A549 (cell line): Measurements from ENCODE around the gene DCUN1D4. TPM values are rescaled to one million over a fixed set of nuclear protein-coding genes. Genes with fewer than 3 reads are reported as not detected.

Source experiments
- ATAC-seq, 2 experiments: fragments of 200-7000 bp in 1 of 2; fragments of >200 bp in 1 of 2; cut with Nextera tagmentation in 1 of 2; cut with Tn5 transposase in 1 of 2; 3 replicates each; pipeline versions ENCODE4 v1.8.0 to v1.9.1; 2018 to 2020; ENCODE audit warnings: mild to moderate bottlenecking in 1 of 2, moderate library complexity in 1 of 2
- CTCF ChIA-PET: fragments of 300-600 bp; sonication (Branson Sonifier 250); formaldehyde crosslinking; extraction: SDS; loops from one replicate; lab custom pipeline; 2021; ENCODE audit warnings: antibody characterized with exemption, inconsistent platforms; lab: Yijun Ruan, JAX
- POLR2A ChIA-PET: fragments of 350-600 bp; formaldehyde crosslinking; extraction: SDS; loops from one replicate; lab custom pipeline; 2021; ENCODE audit warnings: antibody characterized with exemption, inconsistent platforms; lab: Yijun Ruan, JAX
- DNase-seq, 2 experiments: peaks; one replicate each; pipeline versions ENCODE4 v3.0.0 to v3.0.0-alpha.2; 2011 to 2016; ENCODE audit warnings: low read depth in 1 of 2, low spot score in 1 of 2
- FAIRE-seq: peaks from 2 replicates; lab custom pipeline; 2011; peaks lifted over from hg19 to GRCh38; lab: Jason Lieb, UNC
- H3K27ac ChIP-seq, 2 experiments: fragments of >200 bp; sonication (Bioruptor Twin); formaldehyde crosslinking; 3 replicates each; pipeline ENCODE4 v1.5.1; 2016 to 2017
- H3K4me1 ChIP-seq: fragments of >200 bp; sonication (Bioruptor Twin); formaldehyde crosslinking; 3 replicates; pipeline ENCODE4 v1.6.1; 2016
- H3K4me2 ChIP-seq: fragments of >200 bp; sonication (Bioruptor Twin); formaldehyde crosslinking; 3 replicates; pipeline ENCODE4 v1.6.1; 2016
- H3K4me3 ChIP-seq: fragments of >200 bp; sonication (Bioruptor Twin); formaldehyde crosslinking; 3 replicates; pipeline ENCODE4 v1.5.1; 2016
- H3K9me3 ChIP-seq: fragments of >200 bp; sonication (Bioruptor Twin); formaldehyde crosslinking; 3 replicates; pipeline ENCODE4 v1.6.1; 2016
- EHF ChIP-seq: fragments of 250-450 bp; sonication (Bioruptor Pico); IDR thresholded peaks from 2 replicates; pipeline ENCODE4 v1.5.0; 2020; ENCODE audit warnings: mild to moderate bottlenecking
- EHMT2 ChIP-seq: fragments of 200-600 bp; sonication (generic); IDR thresholded peaks from 2 replicates; pipeline ENCODE4 v1.6.1; 2016; ENCODE audit warnings: antibody characterized with exemption, low read depth, mild to moderate bottlenecking, moderate library complexity
- FOSL2 ChIP-seq, 2 experiments: fragments of 450-650 bp in 1 of 2; fragments of >200 bp in 1 of 2; sonication (Bioruptor Twin) in 1 of 2; formaldehyde crosslinking; IDR thresholded peaks; 2 replicates each; pipeline versions ENCODE4 v1.5.0 to v1.6.1; 2016 to 2020; ENCODE audit warnings: mild to moderate bottlenecking in 1 of 2, moderate library complexity in 1 of 2
- FOXS1 ChIP-seq: fragments of 250-450 bp; sonication (Bioruptor Pico); IDR thresholded peaks from 2 replicates; pipeline ENCODE4 v1.5.0; 2020; ENCODE audit warnings: mild to moderate bottlenecking, moderate library complexity
- GATA3 ChIP-seq: IDR thresholded peaks from 2 replicates; pipeline ENCODE4 v1.6.1; 2012; ENCODE audit warnings: borderline replicate concordance
- HDAC2 ChIP-seq: fragments of 200-600 bp; sonication (generic); IDR thresholded peaks from 2 replicates; pipeline ENCODE4 v1.6.1; 2016
- HEYL ChIP-seq: fragments of 250-450 bp; sonication (Bioruptor Pico); IDR thresholded peaks from 2 replicates; pipeline ENCODE4 v1.8.0; 2021; ENCODE audit warnings: mild to moderate bottlenecking, moderate library complexity
- HOXA7 ChIP-seq: fragments of 250-450 bp; sonication (Bioruptor Pico); IDR thresholded peaks from 2 replicates; pipeline ENCODE4 v1.5.0; 2020; ENCODE audit warnings: mild to moderate bottlenecking, moderate library complexity
- KDM5A ChIP-seq: fragments of 200-600 bp; sonication (generic); IDR thresholded peaks from 2 replicates; pipeline ENCODE4 v1.6.1; 2016; ENCODE audit warnings: antibody characterized with exemption, mild to moderate bottlenecking
- NPAS2 ChIP-seq: fragments of 250-450 bp; sonication (Bioruptor Pico); IDR thresholded peaks from 2 replicates; pipeline ENCODE4 v1.8.0; 2022; ENCODE audit warnings: mild to moderate bottlenecking, moderate library complexity, borderline replicate concordance
- PHF8 ChIP-seq: fragments of 200-600 bp; sonication (generic); IDR thresholded peaks from 2 replicates; pipeline ENCODE4 v1.6.1; 2016; ENCODE audit warnings: low read depth, mild to moderate bottlenecking, antibody characterized with exemption, moderate library complexity, borderline replicate concordance
- RAD21 ChIP-seq, 2 experiments: fragments of >200 bp in 1 of 2; sonication (Bioruptor Twin) in 1 of 2; formaldehyde crosslinking in 1 of 2; IDR thresholded peaks in 1 of 2; conservative IDR thresholded peaks in 1 of 2; 2 replicates in 1 of 2; 3 replicates in 1 of 2; pipeline ENCODE4 v1.6.1; 2012 to 2018; ENCODE audit warnings: inconsistent platforms in 1 of 2
- RCOR1 ChIP-seq: fragments of 150-350 bp; IDR thresholded peaks from 2 replicates; pipeline ENCODE4 v1.6.1; 2014; ENCODE audit warnings: antibody characterized with exemption, low read length, low read depth
- RFX5 ChIP-seq: fragments of 450-650 bp; IDR thresholded peaks from 2 replicates; pipeline ENCODE4 v1.7.1; 2014; ENCODE audit warnings: antibody characterized with exemption, mild to moderate bottlenecking, moderate library complexity
- RNF2 ChIP-seq: fragments of 200-600 bp; sonication (generic); IDR thresholded peaks from 2 replicates; pipeline ENCODE4 v1.6.1; 2016; ENCODE audit warnings: low read depth, mild to moderate bottlenecking, antibody characterized with exemption, moderate library complexity, borderline replicate concordance
- SREBF2 ChIP-seq: fragments of 450-650 bp; IDR thresholded peaks from 2 replicates; pipeline ENCODE4 v1.6.1; 2014; ENCODE audit warnings: mild to moderate bottlenecking, moderate library complexity
- ZNF302 ChIP-seq: fragments of 250-450 bp; sonication (Bioruptor Pico); IDR thresholded peaks from 2 replicates; pipeline ENCODE4 v1.9.0; 2021; ENCODE audit warnings: inconsistent platforms, mild to moderate bottlenecking, moderate library complexity
- ZSCAN20 ChIP-seq: fragments of 250-450 bp; sonication (Bioruptor Pico); IDR thresholded peaks from 2 replicates; pipeline ENCODE4 v1.8.0; 2022; ENCODE audit warnings: mild to moderate bottlenecking, moderate library complexity
- WGBS: methylation state at CpG from one replicate; pipeline ENCODE4 v1.1.6; 2017; ENCODE audit errors: missing lambda C conversion rate; 5-methylcytosine and 5-hydroxymethylcytosine counted together
- polyA plus RNA-seq, 4 experiments: library from polyadenylated mRNA; depleted of rRNA in 3 of 4; stranded (reverse); fragments of >200 nt; fragmentation: RNase III in 1 of 4; extraction: RNeasy Plus Mini Kit Qiagen cat#74134 plus additional on column Dnase treatment in 1 of 4; gene quantifications; 2 replicates in 3 of 4; 3 replicates in 1 of 4; pipeline ENCODE4 v1.2.3, GENCODE V29; 2011 to 2017
- TF ChIP-seq, protein P1 (sequence below): fragments of 250-450 bp; sonication (Bioruptor Pico); IDR thresholded peaks from 2 replicates; pipeline ENCODE4 v1.5.0; 2021; ENCODE audit warnings: mild to moderate bottlenecking, moderate library complexity, borderline replicate concordance
- TF ChIP-seq, protein P2 (sequence below): fragments of 200-600 bp; sonication (generic); IDR thresholded peaks from 2 replicates; pipeline ENCODE4 v1.6.1; 2016; ENCODE audit warnings: antibody characterized with exemption, mild to moderate bottlenecking, moderate library complexity
- TF ChIP-seq, protein P3 (sequence below): fragments of 250-450 bp; sonication (Bioruptor Pico); IDR thresholded peaks from 2 replicates; pipeline ENCODE4 v1.5.0; 2020; ENCODE audit warnings: low read depth, mild to moderate bottlenecking, moderate library complexity
- TF ChIP-seq, protein P4 (sequence below): fragments of 150-350 bp; IDR thresholded peaks from 2 replicates; pipeline ENCODE4 v1.6.1; 2014; ENCODE audit warnings: low read depth, mild to moderate bottlenecking, low read length

Gene DCUN1D4
- polyA plus RNA-seq, 2 of the 4 experiments (the other 2 are of a cell fraction) = 25.2 to 65.0 TPM

DNA sequence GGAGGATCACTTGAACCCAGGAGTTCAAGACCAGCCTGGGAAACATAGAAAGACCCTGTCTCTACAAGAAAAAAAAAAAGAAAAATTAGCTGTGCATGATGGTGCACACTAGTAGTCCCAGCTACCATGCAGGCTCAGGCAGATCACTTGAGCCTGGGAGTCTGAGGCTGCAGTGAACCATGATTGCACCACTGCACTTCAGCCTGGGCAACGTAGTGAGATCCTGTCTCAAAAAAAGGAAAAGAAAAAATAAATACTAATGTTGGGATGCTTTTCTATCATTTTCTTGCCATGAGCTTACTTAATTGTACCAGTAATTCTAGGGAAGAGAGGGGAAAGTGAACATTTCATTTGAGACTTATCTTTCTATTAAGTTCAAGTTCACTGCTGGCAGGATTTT is 19.8 kb downstream of the DCUN1D4 start:
- 95% methylated on average over 1 of the region's 1 CpG for WGBS

DNA sequence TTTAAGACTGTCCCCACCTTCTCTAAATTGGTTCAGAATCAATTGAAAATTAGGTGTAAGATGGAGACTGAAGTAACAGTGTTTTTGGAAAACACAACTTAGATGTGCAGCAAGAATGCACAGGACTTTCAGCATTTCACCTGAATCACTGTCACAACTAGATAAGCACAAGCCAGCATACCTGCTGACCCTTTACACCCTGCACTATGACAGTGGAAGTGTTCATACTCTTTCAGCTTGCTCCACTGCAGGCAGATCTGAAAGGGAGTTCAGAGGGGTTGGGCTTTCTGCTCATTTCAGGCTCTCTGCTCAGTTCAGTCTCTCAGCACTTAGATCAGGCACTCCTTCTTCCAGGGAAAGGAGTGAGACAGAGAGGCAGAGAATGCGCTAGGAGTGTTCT is 22.8 kb downstream of the DCUN1D4 start:
- no peak for FAIRE-seq
- 93% methylated on average over 1 of the region's 1 CpG for whole genome bisulfite sequencing
- H3K4me1 ChIP-seq = peaks cover 21% of the 10 kb centered on the region; the same call in 2 of the 3 replicates
- no peak overlapping the region for H3K4me2 ChIP-seq
- ChIA-PET POLR2A (no interaction called here), CTCF (no interaction called here)
- DNase-seq = no peak
- no peak for ATAC-seq
- TF ChIP-seq RNF2 (no peak), NPAS2 (no peak), KDM5A (no peak)
- TF ChIP-seq, protein P1, sequence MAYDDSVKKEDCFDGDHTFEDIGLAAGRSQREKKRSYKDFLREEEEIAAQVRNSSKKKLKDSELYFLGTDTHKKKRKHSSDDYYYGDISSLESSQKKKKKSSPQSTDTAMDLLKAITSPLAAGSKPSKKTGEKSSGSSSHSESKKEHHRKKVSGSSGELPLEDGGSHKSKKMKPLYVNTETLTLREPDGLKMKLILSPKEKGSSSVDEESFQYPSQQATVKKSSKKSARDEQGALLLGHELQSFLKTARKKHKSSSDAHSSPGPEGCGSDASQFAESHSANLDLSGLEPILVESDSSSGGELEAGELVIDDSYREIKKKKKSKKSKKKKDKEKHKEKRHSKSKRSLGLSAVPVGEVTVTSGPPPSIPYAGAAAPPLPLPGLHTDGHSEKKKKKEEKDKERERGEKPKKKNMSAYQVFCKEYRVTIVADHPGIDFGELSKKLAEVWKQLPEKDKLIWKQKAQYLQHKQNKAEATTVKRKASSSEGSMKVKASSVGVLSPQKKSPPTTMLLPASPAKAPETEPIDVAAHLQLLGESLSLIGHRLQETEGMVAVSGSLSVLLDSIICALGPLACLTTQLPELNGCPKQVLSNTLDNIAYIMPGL (CRISPR knock-in tag) = no peak
- H3K4me3 ChIP-seq = no peak overlapping the region
- no peaks in the 10 kb centered on the region for H3K9me3 ChIP-seq
- H3K27ac ChIP-seq = no peak overlapping the region

More for the DNA sequence above, 19.8 kb downstream of the DCUN1D4 start:
- ChIA-PET CTCF (interaction anchor here (1.0 to 1.2 kb wide), 2 partner anchors 12 to 20 kb away, joined by 4 read pairs; partner anchors contain the start of gene DCUN1D4), POLR2A (no interaction called here)
- no peak overlapping the region for H3K4me3 ChIP-seq
- H3K9me3 ChIP-seq = no peaks in the 10 kb centered on the region
- H3K27ac ChIP-seq = no peak overlapping the region
- no peak for DNase-seq
- no peak overlapping the region for H3K4me2 ChIP-seq
- TF ChIP-seq RCOR1 (no peak), EHF (no peak), ZSCAN20 (CRISPR knock-in tag) (no peak), SREBF2 (no peak)
- TF ChIP-seq, protein P2, sequence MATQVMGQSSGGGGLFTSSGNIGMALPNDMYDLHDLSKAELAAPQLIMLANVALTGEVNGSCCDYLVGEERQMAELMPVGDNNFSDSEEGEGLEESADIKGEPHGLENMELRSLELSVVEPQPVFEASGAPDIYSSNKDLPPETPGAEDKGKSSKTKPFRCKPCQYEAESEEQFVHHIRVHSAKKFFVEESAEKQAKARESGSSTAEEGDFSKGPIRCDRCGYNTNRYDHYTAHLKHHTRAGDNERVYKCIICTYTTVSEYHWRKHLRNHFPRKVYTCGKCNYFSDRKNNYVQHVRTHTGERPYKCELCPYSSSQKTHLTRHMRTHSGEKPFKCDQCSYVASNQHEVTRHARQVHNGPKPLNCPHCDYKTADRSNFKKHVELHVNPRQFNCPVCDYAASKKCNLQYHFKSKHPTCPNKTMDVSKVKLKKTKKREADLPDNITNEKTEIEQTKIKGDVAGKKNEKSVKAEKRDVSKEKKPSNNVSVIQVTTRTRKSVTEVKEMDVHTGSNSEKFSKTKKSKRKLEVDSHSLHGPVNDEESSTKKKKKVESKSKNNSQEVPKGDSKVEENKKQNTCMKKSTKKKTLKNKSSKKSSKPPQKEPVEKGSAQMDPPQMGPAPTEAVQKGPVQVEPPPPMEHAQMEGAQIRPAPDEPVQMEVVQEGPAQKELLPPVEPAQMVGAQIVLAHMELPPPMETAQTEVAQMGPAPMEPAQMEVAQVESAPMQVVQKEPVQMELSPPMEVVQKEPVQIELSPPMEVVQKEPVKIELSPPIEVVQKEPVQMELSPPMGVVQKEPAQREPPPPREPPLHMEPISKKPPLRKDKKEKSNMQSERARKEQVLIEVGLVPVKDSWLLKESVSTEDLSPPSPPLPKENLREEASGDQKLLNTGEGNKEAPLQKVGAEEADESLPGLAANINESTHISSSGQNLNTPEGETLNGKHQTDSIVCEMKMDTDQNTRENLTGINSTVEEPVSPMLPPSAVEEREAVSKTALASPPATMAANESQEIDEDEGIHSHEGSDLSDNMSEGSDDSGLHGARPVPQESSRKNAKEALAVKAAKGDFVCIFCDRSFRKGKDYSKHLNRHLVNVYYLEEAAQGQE = no peak
- TF ChIP-seq, protein P3, sequence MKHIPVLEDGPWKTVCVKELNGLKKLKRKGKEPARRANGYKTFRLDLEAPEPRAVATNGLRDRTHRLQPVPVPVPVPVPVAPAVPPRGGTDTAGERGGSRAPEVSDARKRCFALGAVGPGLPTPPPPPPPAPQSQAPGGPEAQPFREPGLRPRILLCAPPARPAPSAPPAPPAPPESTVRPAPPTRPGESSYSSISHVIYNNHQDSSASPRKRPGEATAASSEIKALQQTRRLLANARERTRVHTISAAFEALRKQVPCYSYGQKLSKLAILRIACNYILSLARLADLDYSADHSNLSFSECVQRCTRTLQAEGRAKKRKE (CRISPR knock-in tag) = no peak
- FAIRE-seq = no peak
- no peak for ATAC-seq
- H3K4me1 ChIP-seq = peaks cover 10% of the 10 kb centered on the region; the same call in 1 of the 3 replicates

DNA sequence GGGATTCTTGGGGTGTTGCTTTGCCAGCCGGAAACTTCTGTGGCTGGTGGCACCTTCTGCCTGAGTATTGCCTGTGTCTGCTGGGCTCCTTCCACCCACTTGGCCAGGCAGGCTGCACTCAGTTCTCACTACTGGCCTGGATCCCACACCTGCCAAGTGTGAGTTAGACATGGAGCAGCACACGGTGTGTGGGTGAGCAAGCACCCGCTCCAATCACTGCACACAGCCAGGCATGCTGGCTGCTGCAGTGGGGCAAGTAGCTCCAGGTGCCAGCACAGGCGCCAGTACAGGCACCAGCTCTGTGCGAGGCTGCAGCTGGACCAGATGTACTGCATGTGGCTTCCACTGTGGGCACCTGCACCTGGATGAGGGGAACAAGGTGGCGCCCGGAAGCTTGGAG is 23.9 kb downstream of the DCUN1D4 start:
- FAIRE-seq = no peak
- TF ChIP-seq GATA3 (no peak), RFX5 (no peak), HOXA7 (no peak), EHMT2 (no peak), RCOR1 (no peak), HEYL (CRISPR knock-in tag) (no peak), NPAS2 (no peak), FOXS1 (CRISPR knock-in tag) (no peak), RAD21 (conservative IDR thresholded peaks at IDR 0.05 in 1 of 2, IDR thresholded peaks at IDR 0.05 in 1 of 2) (no peak), ZNF302 (CRISPR knock-in tag) (no peak), FOSL2 (IDR thresholded peaks at IDR 0.05) (no peak), FOSL2 (CRISPR knock-in tag; IDR thresholded peaks at IDR 0.05) (no peak), PHF8 (no peak), HDAC2 (no peak)
- TF ChIP-seq, protein P4, sequence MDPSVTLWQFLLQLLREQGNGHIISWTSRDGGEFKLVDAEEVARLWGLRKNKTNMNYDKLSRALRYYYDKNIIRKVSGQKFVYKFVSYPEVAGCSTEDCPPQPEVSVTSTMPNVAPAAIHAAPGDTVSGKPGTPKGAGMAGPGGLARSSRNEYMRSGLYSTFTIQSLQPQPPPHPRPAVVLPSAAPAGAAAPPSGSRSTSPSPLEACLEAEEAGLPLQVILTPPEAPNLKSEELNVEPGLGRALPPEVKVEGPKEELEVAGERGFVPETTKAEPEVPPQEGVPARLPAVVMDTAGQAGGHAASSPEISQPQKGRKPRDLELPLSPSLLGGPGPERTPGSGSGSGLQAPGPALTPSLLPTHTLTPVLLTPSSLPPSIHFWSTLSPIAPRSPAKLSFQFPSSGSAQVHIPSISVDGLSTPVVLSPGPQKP = no peak
- TF ChIP-seq, all 56 proteins: peak for 0
- peaks cover 24% of the 10 kb centered on the region; the same call in 2 of the 3 replicates for H3K4me1 ChIP-seq
- no peak overlapping the region for H3K4me3 ChIP-seq
- no peak for ATAC-seq
- POLR2A ChIA-PET = no interaction called here
- CTCF ChIA-PET = no interaction called here
- no peak overlapping the region for H3K27ac ChIP-seq
- no peak for DNase-seq
- 100% methylated on average over 1 of the region's 7 CpGs for WGBS
- no peaks in the 10 kb centered on the region for H3K9me3 ChIP-seq
- H3K4me2 ChIP-seq = no peak overlapping the region
